HG02870 (cell line): Measurements from ENCODE around the gene ASIC3.
"Not testable (repeated sequence)": the region's sequence is repeated elsewhere in the genome, so short reads cannot be mapped to it uniquely, and the experiment has no call there.

Source experiments
- ATAC-seq: cut with Tn5 transposase; IDR thresholded peaks from one replicate; pipeline ENCODE4 v1.9.1; 2021; ENCODE audit warnings: mild to moderate bottlenecking, moderate library complexity; ENCODE audit not compliant: unreplicated experiment

Gene ASIC3

GRCh38 chr7:151032936-151033863, 15.1 kb upstream of the ASIC3 start:
- no peak for ATAC-seq

GRCh38 chr7:151033864-151034249, 14.5 kb upstream of the ASIC3 start:
- ATAC-seq, result no peak

- no peak for ATAC-seq
These were observed 13.9 kb upstream of the ASIC3 start for GRCh38 chr7:151034312-151035025.

GRCh38 chr7:151035026-151035717, 13.2 kb upstream of the ASIC3 start:
- no peak for ATAC-seq

GRCh38 chr7:151035902-151036301, 12.4 kb upstream of the ASIC3 start:
- no peak for ATAC-seq

- no peak for ATAC-seq
These were observed 9.1 kb upstream of the ASIC3 start for GRCh38 chr7:151038951-151039849.

GRCh38 chr7:151039850-151040548, 8.3 kb upstream of the ASIC3 start:
- no peak for ATAC-seq

GRCh38 chr7:151040616-151041375, 7.5 kb upstream of the ASIC3 start:
- ATAC-seq, result no peak

- ATAC-seq, result not testable (repeated sequence)
These were observed 4.9 kb upstream of the ASIC3 start for GRCh38 chr7:151043449-151043848.

- no peak for ATAC-seq
These were observed 4.4 kb upstream of the ASIC3 start for GRCh38 chr7:151043959-151044358.

- ATAC-seq, result no peak
These were observed 3.1 kb upstream of the ASIC3 start for GRCh38 chr7:151045262-151045661.

GRCh38 chr7:151045967-151046366, 2.4 kb upstream of the ASIC3 start:
- no peak for ATAC-seq

- no peak for ATAC-seq
These were observed 1.4 kb upstream of the ASIC3 start for GRCh38 chr7:151046603-151047573.

GRCh38 chr7:151048911-151049463, 656 bp downstream of the ASIC3 start:
- ATAC-seq, result no peak

- ATAC-seq, result no peak
These were observed 2.8 kb downstream of the ASIC3 start for GRCh38 chr7:151051108-151051507.

- ATAC-seq, result no peak
These were observed 4.8 kb downstream of the ASIC3 start for GRCh38 chr7:151053096-151053495.

- no peak for ATAC-seq
These were observed 5.4 kb downstream of the ASIC3 start for GRCh38 chr7:151053751-151054150.

- no peak for ATAC-seq
These were observed 7.9 kb downstream of the ASIC3 start for GRCh38 chr7:151056283-151056665.
